RWPE2 (cell line): ENCODE measurements around the gene FHOD3.

Source experiments
- ATAC-seq: fragments of 200-7000 bp; cut with Tn5 transposase; 3 replicates; pipeline ENCODE4 v1.9.1; 2021; ENCODE audit warnings: low read depth
- DNase-seq: peaks from one replicate; pipeline ENCODE4 v3.0.0-alpha.2; 2020; ENCODE audit warnings: low spot score
- H3K27ac ChIP-seq: fragments of 450-650 bp; 2 replicates; pipeline ENCODE4 v1.5.1; 2017; ENCODE audit warnings: mild to moderate bottlenecking; ENCODE audit not compliant: poor library complexity, severe bottlenecking
- H3K27me3 ChIP-seq: fragments of 250-450 bp; sonication (Bioruptor Pico); 2 replicates; pipeline ENCODE4 v1.5.1; 2021; ENCODE audit warnings: mild to moderate bottlenecking, moderate library complexity; ENCODE audit not compliant: insufficient read depth, poor library complexity, severe bottlenecking
- H3K36me3 ChIP-seq: fragments of 250-450 bp; sonication (Bioruptor Pico); 2 replicates; pipeline ENCODE4 v1.5.1; 2020; ENCODE audit warnings: low read depth, mild to moderate bottlenecking, moderate library complexity
- H3K4me1 ChIP-seq: fragments of 250-450 bp; sonication (Bioruptor Pico); 2 replicates; pipeline ENCODE4 v1.5.1; 2021; ENCODE audit warnings: mild to moderate bottlenecking, moderate library complexity; ENCODE audit not compliant: insufficient read depth, poor library complexity, severe bottlenecking
- H3K4me3 ChIP-seq: fragments of 250-450 bp; sonication (Bioruptor Pico); 2 replicates; pipeline ENCODE4 v1.5.1; 2021; ENCODE audit warnings: mild to moderate bottlenecking, moderate library complexity; ENCODE audit not compliant: severe bottlenecking
- H3K9me3 ChIP-seq: fragments of 250-450 bp; sonication (Bioruptor Pico); 2 replicates; pipeline ENCODE4 v1.5.1; 2021; ENCODE audit warnings: mild to moderate bottlenecking, moderate library complexity; ENCODE audit not compliant: severe bottlenecking
- TF ChIP-seq, protein P1 (sequence below): fragments of 450-650 bp; IDR thresholded peaks from one replicate; pipeline ENCODE4 v1.5.1; 2017; ENCODE audit warnings: mild to moderate bottlenecking, moderate library complexity; ENCODE audit not compliant: poor library complexity, severe bottlenecking

The FHOD3 gene

DNA sequence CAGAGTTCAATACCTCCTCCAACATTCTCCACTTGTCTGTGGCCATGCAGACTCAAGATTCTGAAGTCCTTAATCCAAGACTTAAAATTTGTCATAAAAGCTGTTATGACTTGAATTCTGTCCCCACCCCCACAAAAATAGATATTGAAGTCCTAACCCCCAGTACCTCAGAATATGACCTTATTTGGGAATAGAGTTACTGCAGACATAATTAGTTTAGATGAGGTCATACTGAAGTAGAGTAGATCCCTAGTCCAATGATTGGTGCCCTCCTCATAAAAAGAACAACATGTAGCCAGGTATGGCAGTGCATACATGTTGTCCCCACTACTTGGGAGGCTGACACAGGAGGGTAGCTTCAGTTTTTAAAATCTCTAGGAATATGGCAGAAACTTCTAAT, 522.1 kb downstream of the FHOD3 start:
- no peaks in the 10 kb centered on the region for H3K27me3 ChIP-seq

DNA sequence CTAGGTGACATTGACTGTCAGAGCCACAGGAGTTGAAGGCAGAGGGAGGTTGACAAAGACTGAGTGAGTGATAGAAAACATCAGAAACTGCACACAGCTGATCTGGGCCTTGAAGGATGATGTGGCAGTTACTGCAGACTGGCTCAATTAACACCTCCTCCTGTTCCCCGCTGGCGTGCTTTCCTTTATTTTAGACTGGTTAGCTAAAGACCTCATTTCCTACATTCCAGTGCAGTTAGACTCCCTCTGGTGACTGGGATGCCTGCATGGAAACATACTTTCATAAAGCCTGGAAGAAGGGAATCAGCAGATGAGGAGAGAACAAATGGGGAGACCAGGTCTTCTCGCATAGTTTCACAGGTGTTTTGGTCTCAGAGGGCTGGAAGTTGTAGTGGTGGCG, 524.2 kb downstream of the FHOD3 start:
- DNase-seq (no peak), ATAC-seq (no peak)
- peaks cover 28% of the 10 kb centered on the region for H3K36me3 ChIP-seq
- H3K27ac ChIP-seq = no peak overlapping the region
- no peaks in the 10 kb centered on the region for H3K9me3 ChIP-seq
- TF ChIP-seq, protein P1, sequence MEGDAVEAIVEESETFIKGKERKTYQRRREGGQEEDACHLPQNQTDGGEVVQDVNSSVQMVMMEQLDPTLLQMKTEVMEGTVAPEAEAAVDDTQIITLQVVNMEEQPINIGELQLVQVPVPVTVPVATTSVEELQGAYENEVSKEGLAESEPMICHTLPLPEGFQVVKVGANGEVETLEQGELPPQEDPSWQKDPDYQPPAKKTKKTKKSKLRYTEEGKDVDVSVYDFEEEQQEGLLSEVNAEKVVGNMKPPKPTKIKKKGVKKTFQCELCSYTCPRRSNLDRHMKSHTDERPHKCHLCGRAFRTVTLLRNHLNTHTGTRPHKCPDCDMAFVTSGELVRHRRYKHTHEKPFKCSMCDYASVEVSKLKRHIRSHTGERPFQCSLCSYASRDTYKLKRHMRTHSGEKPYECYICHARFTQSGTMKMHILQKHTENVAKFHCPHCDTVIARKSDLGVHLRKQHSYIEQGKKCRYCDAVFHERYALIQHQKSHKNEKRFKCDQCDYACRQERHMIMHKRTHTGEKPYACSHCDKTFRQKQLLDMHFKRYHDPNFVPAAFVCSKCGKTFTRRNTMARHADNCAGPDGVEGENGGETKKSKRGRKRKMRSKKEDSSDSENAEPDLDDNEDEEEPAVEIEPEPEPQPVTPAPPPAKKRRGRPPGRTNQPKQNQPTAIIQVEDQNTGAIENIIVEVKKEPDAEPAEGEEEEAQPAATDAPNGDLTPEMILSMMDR = no peak
- H3K4me3 ChIP-seq = no peak overlapping the region
- H3K4me1 ChIP-seq = no peaks in the 10 kb centered on the region
- H3K27me3 ChIP-seq = no peaks in the 10 kb centered on the region

More for the DNA sequence above, 522.1 kb downstream of the FHOD3 start:
- no peak for DNase-seq
- Histone ChIP-seq H3K4me1 (peaks cover 3% of the 10 kb centered on the region), H3K27ac (no peak overlapping the region), H3K9me3 (no peaks in the 10 kb centered on the region), H3K36me3 (peaks cover 42% of the 10 kb centered on the region), H3K4me3 (no peak overlapping the region)
- no peak for ATAC-seq
- TF ChIP-seq, protein P1 = no peak

DNA sequence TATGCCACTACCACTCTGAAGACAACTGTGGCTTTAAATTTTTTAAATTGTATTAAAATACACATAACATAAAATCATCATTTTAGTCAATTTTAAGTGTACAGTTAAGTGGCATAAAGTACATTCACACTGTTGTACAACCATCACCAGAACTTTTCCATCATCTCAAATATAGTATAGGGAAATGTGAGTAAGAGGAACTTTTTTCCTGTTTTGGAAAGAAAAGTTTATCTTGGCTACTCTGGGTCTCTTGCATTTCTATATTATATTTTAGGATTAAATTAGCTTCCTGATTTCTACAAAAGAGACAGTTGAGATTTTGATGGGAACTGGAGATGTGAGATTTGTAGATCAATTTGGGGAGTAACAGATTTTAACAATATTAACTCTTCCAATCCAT, 528.0 kb downstream of the FHOD3 start:
- no peaks in the 10 kb centered on the region for H3K9me3 ChIP-seq
- ATAC-seq = no peak
- no peak overlapping the region for H3K27ac ChIP-seq
- H3K4me3 ChIP-seq = no peak overlapping the region
- H3K4me1 ChIP-seq = peaks cover 6% of the 10 kb centered on the region
- TF ChIP-seq, protein P1 = no peak
- DNase-seq = no peak
- no peaks in the 10 kb centered on the region for H3K27me3 ChIP-seq
- peaks cover 13% of the 10 kb centered on the region for H3K36me3 ChIP-seq

DNA sequence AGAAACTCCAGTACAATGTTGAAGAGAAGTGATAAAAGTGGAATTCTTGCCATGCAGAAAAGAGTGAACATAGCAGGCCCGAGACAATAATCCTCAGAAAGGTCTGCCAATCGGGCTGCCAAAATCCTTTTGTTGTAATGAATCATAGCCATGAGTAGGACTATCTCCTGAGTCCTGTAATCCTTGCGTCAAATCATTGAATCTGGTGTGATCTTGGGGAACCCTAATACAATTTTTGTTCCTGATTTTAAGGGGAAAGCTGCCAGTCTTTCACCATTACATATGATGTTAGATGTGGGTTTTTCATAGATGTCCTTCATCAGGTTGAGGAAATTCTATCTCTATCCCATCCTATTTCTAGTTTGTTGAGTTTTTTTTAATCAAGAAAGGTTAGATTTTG, 529.0 kb downstream of the FHOD3 start:
- no peaks in the 10 kb centered on the region for H3K9me3 ChIP-seq
- H3K4me3 ChIP-seq = no peak overlapping the region
- ATAC-seq = no peak

DNA sequence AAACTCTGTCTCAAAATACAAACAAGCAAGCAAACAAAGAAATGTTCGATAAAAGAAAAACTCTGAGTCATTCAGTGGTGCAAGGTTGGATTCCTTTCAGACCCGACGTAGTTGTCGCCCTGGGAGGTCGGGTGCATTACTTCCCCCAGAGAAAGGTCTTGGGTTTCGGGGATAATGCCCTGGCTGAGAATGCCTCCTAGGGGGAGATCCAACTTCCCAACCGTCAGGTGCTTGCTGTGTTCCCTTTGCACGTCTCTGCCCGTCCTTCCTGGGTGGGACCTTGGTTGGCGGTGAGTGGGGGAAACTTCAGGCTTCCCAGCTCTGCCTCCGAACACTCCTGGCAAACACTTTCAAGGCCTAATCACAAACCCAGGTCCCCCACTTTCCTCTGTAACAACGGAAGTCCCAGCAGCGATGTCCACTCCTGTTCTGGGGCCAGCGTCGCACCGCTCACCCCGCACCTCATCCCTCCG, 530.7 kb downstream of the FHOD3 start:
- TF ChIP-seq, protein P1 = no peak
- no peaks in the 10 kb centered on the region for H3K9me3 ChIP-seq
- H3K27ac ChIP-seq = peak overlapping the region; percentile 55
- peaks cover 10% of the 10 kb centered on the region for H3K4me1 ChIP-seq
- peaks cover 13% of the 10 kb centered on the region for H3K36me3 ChIP-seq
- peak; percentile 14 for ATAC-seq
- H3K4me3 ChIP-seq = peak overlapping the region; percentile 61
- DNase-seq = no peak
- no peaks in the 10 kb centered on the region for H3K27me3 ChIP-seq

More for the DNA sequence above, 529.0 kb downstream of the FHOD3 start:
- Histone ChIP-seq H3K36me3 (peaks cover 13% of the 10 kb centered on the region), H3K27me3 (no peaks in the 10 kb centered on the region), H3K4me1 (peaks cover 10% of the 10 kb centered on the region), H3K27ac (no peak overlapping the region)
- TF ChIP-seq, protein P1 = no peak
- DNase-seq = no peak
